ENCODE results near the gene NDUFS2. TPM values are rescaled to one million over a fixed set of nuclear protein-coding genes. Genes with fewer than 3 reads are reported as not detected.

NDUFS2 gene
- total and polyA plus RNA-seq, 9 of the 15 experiments (the other 6 are each of a cell fraction or from before 2014, with no cell fraction given) = 70.0 to 176 (median 141) TPM

DNA sequence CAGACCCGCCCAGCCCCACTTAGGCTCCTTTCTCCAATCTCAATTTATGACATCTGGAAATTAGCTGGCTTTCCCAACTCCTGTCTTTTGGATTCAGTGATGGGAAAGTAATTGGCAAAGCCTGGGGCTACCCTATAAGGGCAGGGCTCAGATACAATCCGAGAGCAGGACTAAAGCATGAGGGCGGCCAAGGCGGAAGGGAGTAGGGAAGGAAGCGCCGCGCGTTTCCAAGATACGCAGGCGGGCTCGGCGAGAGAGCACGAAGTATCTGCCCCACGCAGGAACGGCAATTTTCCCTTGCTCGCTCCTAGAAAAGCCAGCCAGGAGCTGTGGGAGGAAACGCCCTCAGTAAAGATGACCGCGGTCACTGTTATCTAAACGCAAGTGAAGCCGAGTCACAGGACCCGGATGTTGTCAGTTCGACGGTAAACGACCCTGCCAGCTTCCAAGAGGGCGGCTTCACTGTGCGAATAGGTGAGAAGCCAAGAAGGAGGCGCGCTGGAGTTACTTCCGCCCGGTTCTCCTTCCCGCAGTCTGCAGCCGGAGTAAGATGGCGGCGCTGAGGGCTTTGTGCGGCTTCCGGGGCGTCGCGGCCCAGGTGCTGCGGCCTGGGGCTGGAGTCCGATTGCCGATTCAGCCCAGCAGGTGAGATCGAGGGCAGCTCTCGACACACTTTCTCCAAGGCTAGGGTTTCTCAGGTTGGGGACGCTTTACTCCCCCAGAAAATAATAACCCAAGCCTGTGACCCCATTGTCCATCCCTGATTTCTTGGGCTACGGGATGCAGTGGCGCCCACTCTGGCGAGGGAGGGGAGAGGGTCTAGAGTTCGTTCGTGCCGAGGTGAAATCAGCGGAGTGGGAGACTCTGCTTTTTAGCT is at the start of gene NDUFS2 (continued):
- TF ChIP-seq, protein P1, sequence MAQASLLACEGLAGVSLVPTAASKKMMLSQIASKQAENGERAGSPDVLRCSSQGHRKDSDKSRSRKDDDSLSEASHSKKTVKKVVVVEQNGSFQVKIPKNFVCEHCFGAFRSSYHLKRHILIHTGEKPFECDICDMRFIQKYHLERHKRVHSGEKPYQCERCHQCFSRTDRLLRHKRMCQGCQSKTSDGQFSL (CRISPR knock-in tag; IDR thresholded peaks at IDR 0.05) = no peak; the same call in none of the 2 replicates
- TF ChIP-seq, protein P1 (tag; IDR thresholded peaks at IDR 0.05) = no peak; a peak in 1 of 4 replicates
- TF ChIP-seq, protein P2, sequence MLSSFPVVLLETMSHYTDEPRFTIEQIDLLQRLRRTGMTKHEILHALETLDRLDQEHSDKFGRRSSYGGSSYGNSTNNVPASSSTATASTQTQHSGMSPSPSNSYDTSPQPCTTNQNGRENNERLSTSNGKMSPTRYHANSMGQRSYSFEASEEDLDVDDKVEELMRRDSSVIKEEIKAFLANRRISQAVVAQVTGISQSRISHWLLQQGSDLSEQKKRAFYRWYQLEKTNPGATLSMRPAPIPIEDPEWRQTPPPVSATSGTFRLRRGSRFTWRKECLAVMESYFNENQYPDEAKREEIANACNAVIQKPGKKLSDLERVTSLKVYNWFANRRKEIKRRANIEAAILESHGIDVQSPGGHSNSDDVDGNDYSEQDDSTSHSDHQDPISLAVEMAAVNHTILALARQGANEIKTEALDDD (IDR thresholded peaks at IDR 0.05) = no peak
- TF ChIP-seq ZFP30 (CRISPR knock-in tag; IDR thresholded peaks at IDR 0.05; ENCODE audit: borderline replicate concordance) (no peak), SNRNP70 (optimal IDR thresholded peaks at IDR 0.05; ENCODE audit: low read depth, low read length) (no peak), NCOA1 (IDR thresholded peaks at IDR 0.05; ENCODE audit: low read depth) (no peak), SMAD1 (IDR thresholded peaks at IDR 0.05; ENCODE audit: low read depth, low read length, partially characterized antibody) (peak; percentile 31), MBD2 (IDR thresholded peaks at IDR 0.05; ENCODE audit: borderline replicate concordance, low read depth) (peak; percentile 87), KAT8 (IDR thresholded peaks at IDR 0.05; ENCODE audit: low read depth) (peak; percentile 75; the same call in 1 of the 2 replicates), CXXC5 (CRISPR knock-in tag; IDR thresholded peaks at IDR 0.05) (peak; percentile 87), ZNF695 (CRISPR knock-in tag; IDR thresholded peaks at IDR 0.05) (no peak), FOXA1 (IDR thresholded peaks at IDR 0.05; ENCODE audit: borderline replicate concordance) (no peak), ZNF561 (CRISPR knock-in tag; conservative IDR thresholded peaks at IDR 0.05) (0 out of 2 replicates have a peak, but pooled peaks have one; percentile 22), ZNF197 (CRISPR knock-in tag; IDR thresholded peaks at IDR 0.05; ENCODE audit: low read depth) (peak; percentile 82), C11orf30 (IDR thresholded peaks at IDR 0.05; ENCODE audit: low read depth) (peak; percentile 80)
- TF ChIP-seq, protein P3, sequence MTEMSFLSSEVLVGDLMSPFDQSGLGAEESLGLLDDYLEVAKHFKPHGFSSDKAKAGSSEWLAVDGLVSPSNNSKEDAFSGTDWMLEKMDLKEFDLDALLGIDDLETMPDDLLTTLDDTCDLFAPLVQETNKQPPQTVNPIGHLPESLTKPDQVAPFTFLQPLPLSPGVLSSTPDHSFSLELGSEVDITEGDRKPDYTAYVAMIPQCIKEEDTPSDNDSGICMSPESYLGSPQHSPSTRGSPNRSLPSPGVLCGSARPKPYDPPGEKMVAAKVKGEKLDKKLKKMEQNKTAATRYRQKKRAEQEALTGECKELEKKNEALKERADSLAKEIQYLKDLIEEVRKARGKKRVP (CRISPR knock-in tag; IDR thresholded peaks at IDR 0.05) = no peak; the same call in 1 of the 2 replicates
- TF ChIP-seq, protein P4, sequence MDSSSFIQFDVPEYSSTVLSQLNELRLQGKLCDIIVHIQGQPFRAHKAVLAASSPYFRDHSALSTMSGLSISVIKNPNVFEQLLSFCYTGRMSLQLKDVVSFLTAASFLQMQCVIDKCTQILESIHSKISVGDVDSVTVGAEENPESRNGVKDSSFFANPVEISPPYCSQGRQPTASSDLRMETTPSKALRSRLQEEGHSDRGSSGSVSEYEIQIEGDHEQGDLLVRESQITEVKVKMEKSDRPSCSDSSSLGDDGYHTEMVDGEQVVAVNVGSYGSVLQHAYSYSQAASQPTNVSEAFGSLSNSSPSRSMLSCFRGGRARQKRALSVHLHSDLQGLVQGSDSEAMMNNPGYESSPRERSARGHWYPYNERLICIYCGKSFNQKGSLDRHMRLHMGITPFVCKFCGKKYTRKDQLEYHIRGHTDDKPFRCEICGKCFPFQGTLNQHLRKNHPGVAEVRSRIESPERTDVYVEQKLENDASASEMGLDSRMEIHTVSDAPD (CRISPR knock-in tag; IDR thresholded peaks at IDR 0.05) = no peak
